ENCODE measurements around the gene CGN.

Gene CGN

DNA sequence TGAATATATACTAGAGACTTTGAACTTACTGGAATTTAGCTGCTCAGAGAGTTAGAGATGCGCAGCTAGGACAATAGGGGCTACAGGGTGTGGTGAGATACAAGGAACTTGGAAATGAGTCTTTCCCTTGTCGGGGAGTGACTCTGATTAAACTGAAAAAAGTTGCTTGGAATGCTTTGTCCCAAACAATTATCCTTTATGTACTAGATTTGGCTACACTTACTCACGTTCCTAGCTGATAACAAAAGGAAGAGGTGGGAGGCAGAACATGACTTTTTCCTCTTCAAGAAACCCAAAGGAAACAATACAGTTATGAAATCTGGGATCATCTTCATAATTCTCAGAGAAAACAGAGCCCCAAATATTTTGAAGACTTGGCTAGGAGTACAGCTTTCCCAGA is 6.9 kb upstream of the CGN start:
- in situ Hi-C loops (cut with MboI; ENCODE audit: low sequenced_read_pairs, unreplicated experiment), result no loop called here
- DNase-seq (ENCODE audit: low spot score), result no peak
- TF ChIP-seq, protein P1, sequence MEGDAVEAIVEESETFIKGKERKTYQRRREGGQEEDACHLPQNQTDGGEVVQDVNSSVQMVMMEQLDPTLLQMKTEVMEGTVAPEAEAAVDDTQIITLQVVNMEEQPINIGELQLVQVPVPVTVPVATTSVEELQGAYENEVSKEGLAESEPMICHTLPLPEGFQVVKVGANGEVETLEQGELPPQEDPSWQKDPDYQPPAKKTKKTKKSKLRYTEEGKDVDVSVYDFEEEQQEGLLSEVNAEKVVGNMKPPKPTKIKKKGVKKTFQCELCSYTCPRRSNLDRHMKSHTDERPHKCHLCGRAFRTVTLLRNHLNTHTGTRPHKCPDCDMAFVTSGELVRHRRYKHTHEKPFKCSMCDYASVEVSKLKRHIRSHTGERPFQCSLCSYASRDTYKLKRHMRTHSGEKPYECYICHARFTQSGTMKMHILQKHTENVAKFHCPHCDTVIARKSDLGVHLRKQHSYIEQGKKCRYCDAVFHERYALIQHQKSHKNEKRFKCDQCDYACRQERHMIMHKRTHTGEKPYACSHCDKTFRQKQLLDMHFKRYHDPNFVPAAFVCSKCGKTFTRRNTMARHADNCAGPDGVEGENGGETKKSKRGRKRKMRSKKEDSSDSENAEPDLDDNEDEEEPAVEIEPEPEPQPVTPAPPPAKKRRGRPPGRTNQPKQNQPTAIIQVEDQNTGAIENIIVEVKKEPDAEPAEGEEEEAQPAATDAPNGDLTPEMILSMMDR (IDR thresholded peaks at IDR 0.05; ENCODE audit: borderline replicate concordance, control extremely low read depth, extremely low read depth, insufficient read depth, missing control alignments), result no peak

DNA sequence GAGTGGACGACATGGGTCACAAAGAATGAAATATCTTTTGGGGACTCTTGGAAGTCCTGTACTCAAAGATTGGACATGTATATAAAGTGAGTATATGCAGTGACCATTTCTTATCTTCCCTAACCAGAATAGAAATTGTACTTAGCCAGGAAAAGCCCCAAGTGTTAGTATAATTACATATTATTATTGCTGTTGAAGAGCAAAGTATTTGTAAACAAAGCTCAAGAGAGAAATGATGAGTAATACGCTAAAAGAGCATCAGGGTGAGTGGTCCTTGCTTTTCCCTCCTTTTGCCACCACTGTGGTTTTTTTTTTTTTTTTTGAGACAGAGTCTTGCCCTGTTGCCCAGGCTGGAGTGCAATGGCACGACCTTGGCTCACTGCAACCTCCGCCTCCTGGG is 6.4 kb upstream of the CGN start:
- in situ Hi-C loops (cut with MboI; ENCODE audit: low sequenced_read_pairs, unreplicated experiment), result no loop called here
- TF ChIP-seq, protein P1 (IDR thresholded peaks at IDR 0.05; ENCODE audit: borderline replicate concordance, control extremely low read depth, extremely low read depth, insufficient read depth, missing control alignments), result no peak
- DNase-seq (ENCODE audit: low spot score), result no peak

DNA sequence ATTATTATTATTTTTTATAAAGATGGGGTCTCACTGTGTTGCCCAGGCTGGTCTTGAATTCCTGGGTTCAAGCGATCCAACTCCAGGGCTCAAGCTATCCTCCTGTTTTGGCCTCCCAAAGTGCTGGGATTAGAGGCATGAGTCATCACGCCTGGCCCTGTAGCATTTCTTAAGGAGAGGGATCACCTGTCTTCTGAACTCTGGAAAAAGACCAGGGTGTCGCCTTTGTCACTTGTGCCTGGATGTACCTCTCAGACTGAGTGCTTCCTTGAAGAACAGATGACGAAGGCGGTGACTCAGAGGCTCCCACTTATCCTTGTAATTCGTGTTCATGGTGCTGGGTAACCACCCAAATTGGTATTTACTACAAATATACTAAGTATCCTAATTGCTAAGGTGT is 2.4 kb upstream of the CGN start:
- no peak for DNase-seq (ENCODE audit: low spot score)
- in situ Hi-C loops (cut with MboI; ENCODE audit: low sequenced_read_pairs, unreplicated experiment), result no loop called here
- TF ChIP-seq, protein P1 (IDR thresholded peaks at IDR 0.05; ENCODE audit: borderline replicate concordance, control extremely low read depth, extremely low read depth, insufficient read depth, missing control alignments), result no peak

DNA sequence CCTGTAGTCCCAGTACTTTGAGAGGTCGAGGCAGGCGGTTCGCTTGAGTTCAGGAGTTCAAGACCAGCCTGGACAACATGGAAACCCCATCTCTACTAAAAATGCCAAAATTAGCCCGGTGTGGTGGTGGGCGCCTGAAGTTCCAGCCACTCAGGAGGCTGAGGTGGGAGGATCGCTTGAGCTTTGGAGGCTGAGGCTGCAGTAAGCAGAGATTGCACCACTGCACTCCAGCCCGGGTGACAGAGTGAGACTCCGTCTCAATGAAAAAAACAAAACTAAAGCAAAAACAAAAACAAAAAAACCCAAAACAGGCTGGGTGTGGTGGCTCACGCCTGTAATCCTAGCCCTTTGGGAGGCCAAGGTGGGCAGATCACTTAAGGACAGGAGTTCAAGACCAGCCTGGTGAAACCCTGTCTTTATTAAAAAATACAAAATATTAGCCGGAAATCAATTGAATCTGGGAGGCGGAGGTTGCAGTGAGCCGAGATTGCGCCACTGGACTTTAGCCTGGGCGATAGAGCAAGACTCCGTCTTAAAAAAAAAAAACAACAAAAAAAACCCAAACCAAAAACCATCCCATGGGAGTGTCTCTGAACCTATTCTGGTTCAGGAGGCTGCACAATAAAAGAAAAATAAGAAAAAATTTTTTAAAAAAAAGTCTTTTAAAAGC is 1.7 kb upstream of the CGN start:
- TF ChIP-seq, protein P1 (IDR thresholded peaks at IDR 0.05; ENCODE audit: borderline replicate concordance, control extremely low read depth, extremely low read depth, insufficient read depth, missing control alignments), result no peak
- in situ Hi-C loops (cut with MboI; ENCODE audit: low sequenced_read_pairs, unreplicated experiment), result no loop called here
- DNase-seq (ENCODE audit: low spot score), result no peak

DNA sequence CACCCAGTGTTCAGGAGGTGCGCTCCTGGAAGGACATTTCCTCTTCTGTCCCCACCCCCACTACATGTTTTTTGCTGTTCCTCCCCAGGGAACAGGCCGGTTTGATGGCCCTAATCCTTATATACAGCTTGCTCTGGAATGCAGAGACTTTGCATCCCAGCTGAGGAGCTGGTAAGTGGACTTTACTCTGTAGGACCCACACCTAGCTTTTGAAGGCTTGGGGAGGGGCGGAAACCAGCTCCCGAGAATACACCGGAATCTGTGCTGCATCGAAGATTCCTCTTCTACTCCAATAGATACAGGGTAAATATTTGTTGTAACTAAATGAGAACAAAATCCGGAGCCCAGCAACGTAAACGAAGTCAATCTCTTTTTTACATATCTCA is 1.2 kb upstream of the CGN start:
- DNase-seq (ENCODE audit: low spot score), result no peak
- TF ChIP-seq, protein P1 (IDR thresholded peaks at IDR 0.05; ENCODE audit: borderline replicate concordance, control extremely low read depth, extremely low read depth, insufficient read depth, missing control alignments), result no peak
- in situ Hi-C loops (cut with MboI; ENCODE audit: low sequenced_read_pairs, unreplicated experiment), result no loop called here

DNA sequence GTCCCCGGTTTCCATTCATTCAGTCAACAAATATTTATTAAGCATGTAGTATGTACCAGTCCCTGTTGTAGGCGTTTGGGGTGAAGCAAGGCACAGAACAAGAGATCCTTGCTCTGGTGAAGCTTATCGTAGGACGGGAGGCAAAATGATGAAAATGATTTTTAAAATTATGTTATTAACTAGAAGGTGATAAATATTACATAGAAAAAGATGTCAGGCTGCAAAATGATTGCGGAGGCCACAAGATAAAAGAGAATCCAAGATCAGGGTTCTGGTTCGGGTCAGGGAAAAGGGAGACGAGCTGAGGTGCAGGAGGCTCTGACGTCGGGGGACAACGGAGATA is 602 bp upstream of the CGN start:
- in situ Hi-C loops (cut with MboI; ENCODE audit: low sequenced_read_pairs, unreplicated experiment), result no loop called here
- no peak for DNase-seq (ENCODE audit: low spot score)
- TF ChIP-seq, protein P1 (IDR thresholded peaks at IDR 0.05; ENCODE audit: borderline replicate concordance, control extremely low read depth, extremely low read depth, insufficient read depth, missing control alignments), result no peak
